MCF 10A (cell line): ENCODE measurements around the gene LRRC27. TPM values are rescaled to one million over a fixed set of nuclear protein-coding genes. Genes with fewer than 3 reads are reported as not detected.

Experiments used
- BruUV-seq: library from RNA; stranded (reverse); fragments of 400-500 nt; replicated peaks from 2 replicates; lab custom pipeline; 2021; lab: Mats Ljungman, UMichigan
- CTCF ChIA-PET: fragments of 300-600 bp; sonication (Branson Sonifier 250); formaldehyde crosslinking; extraction: SDS; loops from one replicate; lab custom pipeline; 2021; ENCODE audit warnings: antibody characterized with exemption, inconsistent platforms; lab: Yijun Ruan, JAX
- POLR2A ChIA-PET: fragments of 300-600, 350-650 bp; sonication (Branson Sonifier 250); formaldehyde crosslinking; extraction: SDS; loops from one replicate; lab custom pipeline; 2020; ENCODE audit warnings: antibody characterized with exemption, inconsistent platforms; lab: Yijun Ruan, JAX
- DNase-seq: peaks from one replicate; pipeline ENCODE4 v3.0.0-alpha.2; 2018; ENCODE audit not compliant: unreplicated experiment
- H3K27ac Mint-ChIP-seq: one replicate; pipeline ENCODE4 v1.8.0; 2022; ENCODE audit warnings: mild to moderate bottlenecking, low read depth, mixed read lengths; ENCODE audit not compliant: unreplicated experiment
- H3K27me3 Mint-ChIP-seq: one replicate; pipeline ENCODE4 v1.8.0; 2022; ENCODE audit warnings: mixed read lengths; ENCODE audit not compliant: insufficient read depth, unreplicated experiment
- H3K36me3 Mint-ChIP-seq: one replicate; pipeline ENCODE4 v1.8.0; 2022; ENCODE audit warnings: mild to moderate bottlenecking, moderate library complexity, mixed read lengths; ENCODE audit not compliant: insufficient read depth, unreplicated experiment
- H3K4me1 Mint-ChIP-seq: one replicate; pipeline ENCODE4 v1.8.0; 2022; ENCODE audit warnings: mixed read lengths; ENCODE audit not compliant: insufficient read depth, unreplicated experiment
- H3K4me3 Mint-ChIP-seq: one replicate; pipeline ENCODE4 v1.8.0; 2022; ENCODE audit warnings: mild to moderate bottlenecking, moderate library complexity, mixed read lengths; ENCODE audit not compliant: unreplicated experiment
- H3K9me3 Mint-ChIP-seq: one replicate; pipeline ENCODE4 v1.8.0; 2022; ENCODE audit warnings: mixed read lengths; ENCODE audit not compliant: unreplicated experiment
- intact Hi-C: fragments of 100-400 bp; cut with micrococcal nuclease; formaldehyde crosslinking; loops from 2 replicates; pipeline ENCODE4 v1.14.1; 2022
- total RNA-seq: library from RNA; stranded (reverse); gene quantifications from 2 replicates; pipeline ENCODE4 v1.2.3, GENCODE V29; 2022
- TF ChIP-seq, protein P1 (sequence below): fragments of 200-600 bp; IDR thresholded peaks from one replicate; pipeline ENCODE4 v1.8.0; 2022; ENCODE audit warnings: antibody characterized with exemption, mild to moderate bottlenecking; ENCODE audit not compliant: unreplicated experiment

Gene LRRC27
- total RNA-seq, 1 experiment from 2014 or later = 9.1 TPM

DNA sequence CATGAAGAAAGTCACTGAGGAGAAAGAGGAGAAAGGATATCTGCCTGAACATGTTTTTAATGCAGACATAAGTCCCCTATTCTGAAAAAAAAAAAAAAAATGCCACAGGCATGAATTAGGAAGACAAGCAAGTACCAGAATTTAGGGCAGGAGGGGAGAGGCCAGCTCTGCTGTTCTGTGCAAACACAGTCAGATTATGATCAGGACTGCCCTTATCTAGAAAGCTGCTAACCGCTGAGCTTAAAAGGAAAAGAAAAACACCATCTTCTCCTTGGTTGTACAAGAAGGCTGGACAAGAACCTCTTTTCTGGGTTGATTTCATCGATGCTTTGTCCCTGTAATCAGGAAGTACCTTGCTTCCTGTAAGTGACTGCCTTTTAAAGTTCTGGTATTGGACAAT is 49.7 kb downstream of the LRRC27 start:
- H3K27ac Mint-ChIP-seq = no peak overlapping the region
- TF ChIP-seq, protein P1, sequence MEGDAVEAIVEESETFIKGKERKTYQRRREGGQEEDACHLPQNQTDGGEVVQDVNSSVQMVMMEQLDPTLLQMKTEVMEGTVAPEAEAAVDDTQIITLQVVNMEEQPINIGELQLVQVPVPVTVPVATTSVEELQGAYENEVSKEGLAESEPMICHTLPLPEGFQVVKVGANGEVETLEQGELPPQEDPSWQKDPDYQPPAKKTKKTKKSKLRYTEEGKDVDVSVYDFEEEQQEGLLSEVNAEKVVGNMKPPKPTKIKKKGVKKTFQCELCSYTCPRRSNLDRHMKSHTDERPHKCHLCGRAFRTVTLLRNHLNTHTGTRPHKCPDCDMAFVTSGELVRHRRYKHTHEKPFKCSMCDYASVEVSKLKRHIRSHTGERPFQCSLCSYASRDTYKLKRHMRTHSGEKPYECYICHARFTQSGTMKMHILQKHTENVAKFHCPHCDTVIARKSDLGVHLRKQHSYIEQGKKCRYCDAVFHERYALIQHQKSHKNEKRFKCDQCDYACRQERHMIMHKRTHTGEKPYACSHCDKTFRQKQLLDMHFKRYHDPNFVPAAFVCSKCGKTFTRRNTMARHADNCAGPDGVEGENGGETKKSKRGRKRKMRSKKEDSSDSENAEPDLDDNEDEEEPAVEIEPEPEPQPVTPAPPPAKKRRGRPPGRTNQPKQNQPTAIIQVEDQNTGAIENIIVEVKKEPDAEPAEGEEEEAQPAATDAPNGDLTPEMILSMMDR = no peak
- H3K27me3 Mint-ChIP-seq = peaks cover 12% of the 10 kb centered on the region
- H3K36me3 Mint-ChIP-seq = no peaks in the 10 kb centered on the region
- H3K4me3 Mint-ChIP-seq = no peak overlapping the region
- CTCF ChIA-PET = interaction anchor here (0.6 to 1.6 kb wide), 6 partner anchors 37 to 480 kb away, joined by 3 to 8 read pairs (median 3); no protein-coding TSS in a partner anchor
- POLR2A ChIA-PET = no interaction called here
- no TSS peak for BruUV-seq
- no peaks in the 10 kb centered on the region for H3K9me3 Mint-ChIP-seq
- intact Hi-C loops = no loop called here
- DNase-seq = no peak
- peaks cover 4% of the 10 kb centered on the region for H3K4me1 Mint-ChIP-seq

DNA sequence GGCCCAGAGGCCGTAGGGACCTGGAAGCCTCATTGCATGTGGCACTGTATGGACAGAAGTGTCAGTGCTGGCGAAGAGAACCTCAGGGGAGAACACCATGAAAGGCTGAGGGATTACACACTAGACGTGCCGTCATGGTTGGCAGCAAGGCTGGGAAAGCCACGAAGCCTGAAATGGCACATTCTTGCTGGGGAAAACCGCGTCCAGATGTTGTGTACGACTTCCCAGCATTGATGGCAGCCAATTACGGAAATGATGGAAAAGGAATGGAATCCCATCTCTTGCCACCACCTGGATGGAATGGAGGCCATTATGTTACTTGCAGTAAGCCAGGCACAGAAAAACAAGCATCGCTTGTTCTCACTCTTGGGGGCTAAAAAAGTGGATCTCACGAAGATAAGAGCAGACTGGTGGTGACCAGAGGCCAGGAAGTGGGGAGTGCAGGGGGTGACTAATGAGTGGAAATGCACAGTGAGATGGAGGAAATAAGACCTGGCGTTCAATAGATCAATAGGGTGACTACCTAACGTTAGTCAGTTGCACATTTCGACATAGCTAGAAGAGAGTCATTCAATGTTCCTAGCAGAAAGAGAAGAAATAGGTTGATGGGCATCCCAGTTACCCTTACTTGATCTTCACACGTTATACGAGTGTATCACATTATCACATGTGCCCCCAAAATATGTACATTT is 50.4 kb downstream of the LRRC27 start:
- peak; percentile 22 for DNase-seq
- Mint-ChIP-seq H3K36me3 (no peaks in the 10 kb centered on the region), H3K4me3 (no peak overlapping the region), H3K9me3 (no peaks in the 10 kb centered on the region), H3K4me1 (no peaks in the 10 kb centered on the region), H3K27ac (no peak overlapping the region), H3K27me3 (peaks cover 12% of the 10 kb centered on the region)
- POLR2A ChIA-PET = no interaction called here
- intact Hi-C loops = no loop called here
- no TSS peak for BruUV-seq
- CTCF ChIA-PET = interaction anchor here (0.6 to 1.6 kb wide), 4 partner anchors 21 to 163 kb away, joined by 3 to 8 read pairs (median 4); no protein-coding TSS in a partner anchor
- TF ChIP-seq, protein P1 = no peak

DNA sequence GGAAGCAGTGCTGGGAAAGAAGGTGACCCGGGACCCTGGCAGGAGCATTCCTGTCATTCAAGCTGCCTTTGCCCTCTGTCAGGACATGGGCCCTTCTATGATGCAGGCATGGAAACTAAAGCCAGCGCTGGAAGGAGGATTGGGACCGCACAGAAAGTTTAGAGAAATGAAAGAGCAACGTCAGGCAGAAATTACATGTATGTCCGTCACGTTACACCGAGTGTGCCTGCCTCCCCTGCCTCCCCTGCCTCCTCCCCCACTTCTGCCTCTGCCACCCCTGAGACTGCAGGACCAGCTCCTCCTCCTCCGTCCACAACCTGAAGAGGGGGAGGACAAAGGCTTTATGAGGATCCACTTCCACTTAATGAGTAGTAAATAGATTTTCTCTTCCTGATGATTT is 51.1 kb downstream of the LRRC27 start:
- no peaks in the 10 kb centered on the region for H3K36me3 Mint-ChIP-seq
- no peaks in the 10 kb centered on the region for H3K9me3 Mint-ChIP-seq
- TF ChIP-seq, protein P1 = no peak
- peaks cover 12% of the 10 kb centered on the region for H3K27me3 Mint-ChIP-seq
- intact Hi-C loops = no loop called here
- H3K27ac Mint-ChIP-seq = no peak overlapping the region
- ChIA-PET CTCF (interaction anchor here (1.1 to 2.7 kb wide), 2 partner anchors 71 to 160 kb away, joined by 4 to 9 read pairs; no protein-coding TSS in a partner anchor), POLR2A (no interaction called here)
- no TSS peak for BruUV-seq
- no peak for DNase-seq
- H3K4me3 Mint-ChIP-seq = no peak overlapping the region
- H3K4me1 Mint-ChIP-seq = no peaks in the 10 kb centered on the region

DNA sequence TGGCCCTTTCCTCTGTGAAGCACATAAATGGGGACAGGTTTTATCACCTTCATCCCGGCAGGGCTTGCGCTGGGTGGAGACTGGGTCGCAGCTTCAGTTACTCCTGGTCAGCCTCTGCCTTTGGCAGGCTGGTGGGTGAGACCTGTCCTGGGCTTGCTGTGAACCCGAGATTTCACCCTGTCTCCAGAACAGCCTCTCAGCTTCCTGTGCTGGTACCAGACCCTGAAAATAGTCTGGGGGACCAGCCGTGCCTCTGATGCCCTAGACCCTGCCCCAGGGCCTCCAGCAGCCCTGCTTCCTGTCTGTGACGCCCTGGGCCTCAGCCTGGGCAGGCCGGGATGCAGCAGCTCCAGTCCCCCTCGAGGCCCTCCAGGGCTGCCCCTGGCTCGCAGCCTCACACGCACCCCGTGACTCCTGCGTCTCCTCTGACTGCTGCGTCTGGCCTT is 51.8 kb downstream of the LRRC27 start:
- no peak for DNase-seq
- no peak overlapping the region for H3K4me3 Mint-ChIP-seq
- POLR2A ChIA-PET = no interaction called here
- TF ChIP-seq, protein P1 = no peak
- no peaks in the 10 kb centered on the region for H3K36me3 Mint-ChIP-seq
- no TSS peak for BruUV-seq
- H3K27me3 Mint-ChIP-seq = peaks cover 11% of the 10 kb centered on the region
- intact Hi-C loops = no loop called here
- no peaks in the 10 kb centered on the region for H3K9me3 Mint-ChIP-seq
- H3K27ac Mint-ChIP-seq = no peak overlapping the region
- CTCF ChIA-PET = interaction anchor here (1.1 to 2.7 kb wide), 2 partner anchors 70 to 160 kb away, joined by 4 to 9 read pairs; no protein-coding TSS in a partner anchor
- no peaks in the 10 kb centered on the region for H3K4me1 Mint-ChIP-seq
